NCI-H1105 (cell line): ENCODE results near the gene PRRT4.

Source experiments
- DNase-seq: peaks from one replicate; lab custom pipeline; 2025; lab: John Stamatoyannopoulos, UW

PRRT4 gene

GRCh38 chr7:128374041-128374440 is 12.6 kb upstream of the PRRT4 start:
- DNase-seq: no peak

- DNase-seq: no peak
Observed at GRCh38 chr7:128373606-128374005, 12.1 kb upstream of the PRRT4 start.

GRCh38 chr7:128370491-128370890 is 9.0 kb upstream of the PRRT4 start:
- DNase-seq: no peak

- DNase-seq: no peak
Observed at GRCh38 chr7:128366986-128367385, 5.5 kb upstream of the PRRT4 start.

GRCh38 chr7:128366300-128366699 is 4.8 kb upstream of the PRRT4 start:
- DNase-seq: no peak

- no peak for DNase-seq
Observed at GRCh38 chr7:128365432-128365831, 3.9 kb upstream of the PRRT4 start.

GRCh38 chr7:128364166-128364870 is 2.8 kb upstream of the PRRT4 start:
- no peak for DNase-seq

GRCh38 chr7:128363261-128363721 is 1.8 kb upstream of the PRRT4 start:
- no peak for DNase-seq

- DNase-seq: no peak
Observed at GRCh38 chr7:128362670-128363069, 1.2 kb upstream of the PRRT4 start.

GRCh38 chr7:128360359-128360678 is 1.2 kb downstream of the PRRT4 start:
- DNase-seq: no peak

GRCh38 chr7:128359939-128360338 is 1.6 kb downstream of the PRRT4 start:
- no peak for DNase-seq

GRCh38 chr7:128359336-128359735 is 2.2 kb downstream of the PRRT4 start:
- DNase-seq: no peak

- no peak for DNase-seq
Observed at GRCh38 chr7:128358233-128358632, 3.3 kb downstream of the PRRT4 start.

- DNase-seq: no peak
Observed at GRCh38 chr7:128357217-128357613, 4.3 kb downstream of the PRRT4 start.

GRCh38 chr7:128356546-128357216 is 4.8 kb downstream of the PRRT4 start:
- no peak for DNase-seq

GRCh38 chr7:128353610-128354009 is 7.9 kb downstream of the PRRT4 start:
- no peak for DNase-seq

GRCh38 chr7:128353189-128353588 is 8.3 kb downstream of the PRRT4 start:
- no peak for DNase-seq

GRCh38 chr7:128352636-128353035 is 8.9 kb downstream of the PRRT4 start:
- no peak for DNase-seq

GRCh38 chr7:128352153-128352537 is 9.3 kb downstream of the PRRT4 start:
- no peak for DNase-seq

- DNase-seq: no peak
Observed at GRCh38 chr7:128351296-128352152, 10.0 kb downstream of the PRRT4 start.

- no peak for DNase-seq
Observed at GRCh38 chr7:128350708-128351295, 10.7 kb downstream of the PRRT4 start.

GRCh38 chr7:128349466-128349825 is 12.0 kb downstream of the PRRT4 start:
- no peak for DNase-seq

- peak; percentile 45 for DNase-seq
Observed at GRCh38 chr7:128347647-128348097, 13.8 kb downstream of the PRRT4 start.
